ENCODE measurements around the gene C20orf204.

GRCh38 chr20:64030371-64031134 is 5.4 kb upstream of the C20orf204 start:
- TF ChIP-seq GABPA (IDR thresholded peaks at IDR 0.05; ENCODE audit: low read depth), result no peak
- no peak for TF ChIP-seq PBX3 (IDR thresholded peaks at IDR 0.05; ENCODE audit: insufficient replicate concordance, low read depth, low read length)
- TF ChIP-seq POLR2AphosphoS5 (IDR thresholded peaks at IDR 0.05; ENCODE audit: low read length), result no peak
- no peak for TF ChIP-seq USF2 (IDR thresholded peaks at IDR 0.05; ENCODE audit: borderline replicate concordance, low read depth, low read length)
- TF ChIP-seq JUNB (IDR thresholded peaks at IDR 0.05), result no peak
- no peak for TF ChIP-seq FOXM1 (IDR thresholded peaks at IDR 0.05; ENCODE audit: low read depth, low read length)
- no peak for TF ChIP-seq BHLHE40 (IDR thresholded peaks at IDR 0.05; ENCODE audit: borderline replicate concordance in 1 of 2, low read depth in 2 of 2, low read length in 1 of 2)
- TF ChIP-seq CTCF (IDR thresholded peaks at IDR 0.05 in 2 of 3, conservative IDR thresholded peaks at IDR 0.05 in 1 of 3; ENCODE audit: control insufficient read depth in 2 of 3, extremely low read depth in 1 of 3, insufficient read depth in 1 of 3, low read depth in 3 of 3, low read length in 3 of 3), result no peak
- no peak for TF ChIP-seq SKIL (IDR thresholded peaks at IDR 0.05; ENCODE audit: low read depth, poor library complexity, severe bottlenecking)
- no peak for TF ChIP-seq CHD1 (IDR thresholded peaks at IDR 0.05; ENCODE audit: low read depth, low read length)
- TF ChIP-seq ZNF384 (IDR thresholded peaks at IDR 0.05; ENCODE audit: borderline replicate concordance, low read depth, low read length), result no peak
- no peak for TF ChIP-seq RAD51 (IDR thresholded peaks at IDR 0.05)

Data from GM12878 (cell line).